Spleen (tissue), 11 donors: ENCODE measurements around the gene ZNF653. TPM values are rescaled to one million over a fixed set of nuclear protein-coding genes. Genes with fewer than 3 reads are reported as not detected.

Experiments used
- DNase-seq: peaks from one replicate; pipeline ENCODE4 v3.0.0-alpha.2; 2020
- H3K27ac ChIP-seq, 8 donors: fragments of 200-600 bp; sonication (generic) in 7 of 8; 1 replicate in 4 of 8; 2 replicates in 4 of 8; pipeline versions ENCODE4 v1.5.0 to v1.8.0; 2016 to 2021; ENCODE audit warnings: inconsistent platforms in 4 of 8, mild to moderate bottlenecking in 4 of 8, moderate library complexity in 1 of 8
- H3K27me3 ChIP-seq, 7 donors: fragments of 200-600 bp; sonication (generic) in 6 of 7; replicated peaks in 1 of 7; 1 replicate in 4 of 7; 2 replicates in 3 of 7; pipeline versions ENCODE4 v1.5.0 to v1.8.0; 2016 to 2021; ENCODE audit warnings: inconsistent platforms in 3 of 7, mild to moderate bottlenecking in 1 of 7
- H3K36me3 ChIP-seq, 6 donors: fragments of 200-600 bp; sonication (generic) in 5 of 6; 1 replicate in 4 of 6; 2 replicates in 2 of 6; pipeline versions ENCODE4 v1.5.0 to v1.8.0; 2016 to 2021; ENCODE audit warnings: inconsistent platforms in 2 of 6
- H3K4me1 ChIP-seq, 6 donors: fragments of 200-600 bp; sonication (generic) in 5 of 6; 1 replicate in 3 of 6; 2 replicates in 3 of 6; pipeline versions ENCODE4 v1.5.0 to v1.8.0; 2016 to 2021; ENCODE audit warnings: inconsistent platforms in 3 of 6
- H3K4me3 ChIP-seq, 8 donors: fragments of 200-600 bp; sonication (generic) in 7 of 8; 1 replicate in 4 of 8; 2 replicates in 4 of 8; pipeline versions ENCODE4 v1.5.0 to v1.8.0; 2016 to 2021; ENCODE audit warnings: inconsistent platforms in 4 of 8, mild to moderate bottlenecking in 4 of 8, moderate library complexity in 2 of 8
- H3K9me3 ChIP-seq, 8 donors: fragments of 200-600 bp; sonication (generic) in 7 of 8; 1 replicate in 4 of 8; 2 replicates in 4 of 8; pipeline versions ENCODE4 v1.5.0 to v1.8.0; 2016 to 2021; ENCODE audit warnings: inconsistent platforms in 4 of 8
- POLR2A ChIP-seq, 3 donors: fragments of 450-650 bp; IDR thresholded peaks; one replicate each; pipeline ENCODE4 v1.5.1; 2017; ENCODE audit warnings: antibody characterized with exemption in 3 of 3, mild to moderate bottlenecking in 1 of 3
- POLR2AphosphoS5 ChIP-seq, 3 donors: sonication (generic); formaldehyde crosslinking; IDR thresholded peaks; one replicate each; pipeline ENCODE4 v1.5.1; 2017; ENCODE audit warnings: antibody characterized with exemption in 3 of 3
- WGBS, 5 donors: extraction: QIAGEN DNeasy Blood & Tissue Kit in 3 of 5; methylation state at CpG; one replicate each; pipeline versions ENCODE4 v1.1.5 to v1.1.7; 2013 to 2018; 5-methylcytosine and 5-hydroxymethylcytosine counted together
- intact Hi-C: fragments of 100-400 bp; cut with DNase I; formaldehyde crosslinking; loops from one replicate; pipeline ENCODE4 v1.15.0; 2023; ENCODE audit warnings: low total_unique reads
- polyA plus RNA-seq, 3 donors: library from polyadenylated mRNA; stranded (reverse); fragments of 200-250 nt; gene quantifications; one replicate each; pipeline ENCODE4 v1.2.1, GENCODE V29; 2013
- total RNA-seq, 7 donors: library from RNA; depleted of rRNA in 3 of 7; stranded (reverse); fragments of >200 nt in 3 of 7; fragmentation: NEBNext Ultra II Directional in 4 of 7; extraction: Animal tissue kit (Norgen Biotek cat#: 25700) in 4 of 7; gene quantifications; one replicate each; pipeline versions ENCODE4 v1.1.0 to v1.2.1, GENCODE V29; 2016 to 2021
- TF ChIP-seq, protein P1 (sequence below), 11 experiments: fragments of 200-600 bp in 7 of 11; fragments of 450-650 bp in 4 of 11; sonication (generic) in 4 of 11; IDR thresholded peaks in 8 of 11; conservative IDR thresholded peaks in 3 of 11; 1 replicate in 7 of 11; 2 replicates in 4 of 11; pipeline versions ENCODE4 v1.4.0 to v1.8.0; 2016 to 2021; ENCODE audit warnings: antibody characterized with exemption in 11 of 11, inconsistent platforms in 4 of 11, mild to moderate bottlenecking in 1 of 11
- donor health status: healthy with polysubstance abuse.
- donor health status: DM: no; HTN: no; CAD: no; lungs with moderate emphysema.
- donor health status: DM: no; HTN: no; CAD: no.
- donor health status: Bipolar disorder and iron deficiency.
- donor health status: healthy.
- donor health status: DM: no; HTN: no; CAD: no.
- donor health status: DM: yes; HTN: yes; CAD: no.

ZNF653 gene
- total and polyA plus RNA-seq, 10 donors: 3.5 to 11.8 (median 8.9) TPM

DNA sequence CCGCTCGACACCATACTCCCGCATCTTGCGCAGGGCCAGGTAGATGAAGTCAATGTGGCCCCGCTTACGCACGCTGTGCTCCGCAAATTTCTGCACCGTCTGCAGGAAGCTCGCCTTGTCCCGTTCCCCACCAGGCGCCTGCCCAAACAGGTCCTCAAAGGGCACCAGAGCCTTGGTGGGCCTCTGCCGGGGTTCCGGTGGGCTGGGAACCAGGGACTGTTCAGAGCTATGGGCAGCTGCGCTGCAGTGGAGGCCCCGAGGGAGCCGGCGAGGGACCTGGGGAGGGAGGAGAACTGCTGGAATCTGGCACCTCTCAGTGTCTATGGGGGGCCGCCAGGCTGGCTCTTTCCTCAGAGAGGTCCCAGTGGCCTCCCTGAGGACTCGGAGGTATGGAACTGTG, 8.3 kb upstream of the ZNF653 start:
- H3K36me3 ChIP-seq: peaks cover 0 to 91% (median 52%) of the 10 kb centered on the region in 6 donors
- intact Hi-C loops: no loop called here
- H3K9me3 ChIP-seq: no peaks in the 10 kb centered on the region
- no peak for DNase-seq
- H3K27ac ChIP-seq: no peak overlapping the region
- WGBS, 5 donors: 94 to 97% (median 96%) methylated on average over 13 to 20 of the region's 20 CpGs
- no peaks in the 10 kb centered on the region for H3K27me3 ChIP-seq
- TF ChIP-seq POLR2A (IDR thresholded peaks at IDR 0.05) (no peak), POLR2AphosphoS5 (IDR thresholded peaks at IDR 0.05) (no peak)
- TF ChIP-seq, protein P1, sequence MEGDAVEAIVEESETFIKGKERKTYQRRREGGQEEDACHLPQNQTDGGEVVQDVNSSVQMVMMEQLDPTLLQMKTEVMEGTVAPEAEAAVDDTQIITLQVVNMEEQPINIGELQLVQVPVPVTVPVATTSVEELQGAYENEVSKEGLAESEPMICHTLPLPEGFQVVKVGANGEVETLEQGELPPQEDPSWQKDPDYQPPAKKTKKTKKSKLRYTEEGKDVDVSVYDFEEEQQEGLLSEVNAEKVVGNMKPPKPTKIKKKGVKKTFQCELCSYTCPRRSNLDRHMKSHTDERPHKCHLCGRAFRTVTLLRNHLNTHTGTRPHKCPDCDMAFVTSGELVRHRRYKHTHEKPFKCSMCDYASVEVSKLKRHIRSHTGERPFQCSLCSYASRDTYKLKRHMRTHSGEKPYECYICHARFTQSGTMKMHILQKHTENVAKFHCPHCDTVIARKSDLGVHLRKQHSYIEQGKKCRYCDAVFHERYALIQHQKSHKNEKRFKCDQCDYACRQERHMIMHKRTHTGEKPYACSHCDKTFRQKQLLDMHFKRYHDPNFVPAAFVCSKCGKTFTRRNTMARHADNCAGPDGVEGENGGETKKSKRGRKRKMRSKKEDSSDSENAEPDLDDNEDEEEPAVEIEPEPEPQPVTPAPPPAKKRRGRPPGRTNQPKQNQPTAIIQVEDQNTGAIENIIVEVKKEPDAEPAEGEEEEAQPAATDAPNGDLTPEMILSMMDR (IDR thresholded peaks at IDR 0.05 in 8 of 11, conservative IDR thresholded peaks at IDR 0.05 in 3 of 11): no peak
- no peak overlapping the region for H3K4me3 ChIP-seq
- no peaks in the 10 kb centered on the region for H3K4me1 ChIP-seq

GRCh38 chr19:11510444-11510843, 4.8 kb upstream of the ZNF653 start:
- no peak for TF ChIP-seq POLR2A (IDR thresholded peaks at IDR 0.05)
- TF ChIP-seq, protein P1 (IDR thresholded peaks at IDR 0.05 in 8 of 11, conservative IDR thresholded peaks at IDR 0.05 in 3 of 11): no peak
- no peak for TF ChIP-seq POLR2AphosphoS5 (IDR thresholded peaks at IDR 0.05)
- intact Hi-C loops: no loop called here
- WGBS, 5 donors: 87 to 96% (median 96%) methylated on average over 8 of the region's 8 CpGs
- Histone ChIP-seq H3K9me3 (no peaks in the 10 kb centered on the region), H3K36me3 (peaks cover 0 to 62% (median 31%) of the 10 kb centered on the region in 6 donors), H3K27me3 (no peaks in the 10 kb centered on the region), H3K4me1 (peaks cover 4 to 13% (median 7%) of the 10 kb centered on the region in 6 donors), H3K27ac (no peak overlapping the region), H3K4me3 (no peak overlapping the region)
- DNase-seq: no peak

DNA sequence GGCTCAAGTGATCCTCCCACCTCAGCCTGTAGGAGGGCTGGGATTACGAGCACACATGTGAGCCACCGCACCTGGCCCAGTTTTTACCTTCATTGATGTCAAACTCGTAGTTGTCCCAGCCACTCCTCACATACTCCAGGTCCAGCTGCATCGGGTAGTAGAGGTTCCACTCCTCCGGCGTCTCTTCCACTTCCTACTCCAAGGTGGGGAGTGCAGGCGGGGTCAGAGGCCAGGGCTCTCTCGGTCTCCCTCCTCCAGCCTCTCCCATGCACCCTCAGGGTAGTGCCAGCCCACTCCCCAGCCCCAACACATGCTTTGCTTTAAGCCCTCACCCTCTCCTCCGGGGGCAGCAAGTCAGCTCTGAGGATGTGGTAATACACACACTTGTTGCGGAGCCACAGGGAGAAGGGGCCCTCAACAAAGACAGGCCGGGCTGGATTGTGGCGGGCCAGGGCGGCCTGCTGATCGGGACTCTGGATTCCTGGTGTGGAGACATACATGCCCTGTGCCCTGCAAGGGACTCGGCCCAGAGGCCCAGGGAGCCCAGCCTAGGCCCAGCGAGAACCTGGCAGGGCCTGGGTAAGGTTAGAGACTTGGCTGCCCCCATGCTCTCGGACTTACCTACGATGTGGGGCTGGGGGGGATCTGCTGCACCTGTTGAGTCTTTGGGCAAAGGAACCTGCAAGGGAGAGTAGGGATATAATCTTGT, 1.9 kb upstream of the ZNF653 start:
- H3K27me3 ChIP-seq: no peaks in the 10 kb centered on the region
- WGBS, 5 donors: 89 to 95% (median 92%) methylated on average over 14 to 18 of the region's 18 CpGs
- H3K36me3 ChIP-seq: peaks cover 0 to 35% (median 13%) of the 10 kb centered on the region in 6 donors
- no peak overlapping the region for H3K4me3 ChIP-seq
- no peak for DNase-seq
- TF ChIP-seq, protein P1 (IDR thresholded peaks at IDR 0.05 in 8 of 11, conservative IDR thresholded peaks at IDR 0.05 in 3 of 11): no peak
- peak in 1 of 3 donors; percentile 9 for TF ChIP-seq POLR2AphosphoS5 (IDR thresholded peaks at IDR 0.05)
- no peaks in the 10 kb centered on the region for H3K9me3 ChIP-seq
- peaks cover 4 to 23% (median 16%) of the 10 kb centered on the region in 6 donors for H3K4me1 ChIP-seq
- H3K27ac ChIP-seq: no peak overlapping the region
- intact Hi-C loops: no loop called here

DNA sequence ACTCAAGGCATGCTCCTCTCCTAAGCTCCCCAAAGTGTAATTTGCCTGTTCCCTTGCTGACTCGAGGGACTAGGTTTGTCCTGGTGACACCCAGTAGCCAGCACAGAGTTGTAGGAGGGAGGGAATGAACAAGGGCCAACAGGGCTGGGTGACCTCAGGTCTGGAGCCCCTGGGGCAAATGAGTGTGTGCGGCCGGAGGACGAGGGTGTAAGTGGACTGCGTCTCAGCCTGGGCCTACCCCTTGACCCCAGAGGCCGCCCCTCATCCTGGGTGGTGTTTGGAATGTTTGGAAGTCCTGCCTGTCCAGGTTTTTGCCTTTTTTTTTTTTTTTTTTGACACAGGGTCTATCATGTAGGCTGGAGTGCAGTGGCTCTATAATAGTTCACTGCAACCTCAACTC, 1.3 kb upstream of the ZNF653 start:
- Histone ChIP-seq H3K4me1 (peaks cover 4 to 23% (median 16%) of the 10 kb centered on the region in 6 donors), H3K36me3 (peaks cover 0 to 35% (median 8%) of the 10 kb centered on the region in 6 donors), H3K9me3 (no peaks in the 10 kb centered on the region), H3K27ac (no peak overlapping the region), H3K4me3 (peak overlapping the region in 1 of 8 donors; percentile 100), H3K27me3 (no peaks in the 10 kb centered on the region)
- TF ChIP-seq POLR2A (IDR thresholded peaks at IDR 0.05): no peak
- TF ChIP-seq POLR2AphosphoS5 (IDR thresholded peaks at IDR 0.05): no peak
- TF ChIP-seq, protein P1 (IDR thresholded peaks at IDR 0.05 in 8 of 11, conservative IDR thresholded peaks at IDR 0.05 in 3 of 11): no peak
- intact Hi-C loops: no loop called here
- DNase-seq: no peak
- 88 to 98% (median 93%) methylated on average over 6 of the region's 6 CpGs for WGBS, 5 donors
